AG04450 (cell line): Measurements from ENCODE around the gene MACROD2. TPM values are rescaled to one million over a fixed set of nuclear protein-coding genes. Genes with fewer than 3 reads are reported as not detected.

Experiments
- CTCF ChIA-PET: fragments of 300-600, 350-600 bp; formaldehyde crosslinking; extraction: SDS; loops from one replicate; lab custom pipeline; 2022; ENCODE audit warnings: antibody characterized with exemption, inconsistent platforms; lab: Charles Lee
- POLR2A ChIA-PET: fragments of 350-600 bp; formaldehyde crosslinking; extraction: SDS; loops from one replicate; lab custom pipeline; 2021; ENCODE audit warnings: antibody characterized with exemption, inconsistent platforms; lab: Yijun Ruan, JAX
- DNase-seq: peaks from one replicate; pipeline ENCODE4 v3.0.0-alpha.2; 2011; ENCODE audit warnings: low read depth, low spot score
- H3K27ac ChIP-seq: one replicate; pipeline ENCODE4 v1.5.1; 2012; ENCODE audit warnings: low read depth, low read length, control low read depth
- H3K27me3 ChIP-seq: one replicate; pipeline ENCODE4 v1.6.0; 2012; ENCODE audit warnings: low read length; ENCODE audit not compliant: control insufficient read depth, insufficient read depth
- H3K4me3 ChIP-seq: 2 replicates; pipeline ENCODE4 v1.5.1; 2011; ENCODE audit warnings: mild to moderate bottlenecking, low read depth, low read length, control low read depth
- H3K9me3 ChIP-seq: 2 replicates; pipeline ENCODE4 v1.5.1; 2012; ENCODE audit warnings: low read length; ENCODE audit not compliant: control insufficient read depth, insufficient read depth
- polyA plus RNA-seq: library from polyadenylated mRNA; depleted of rRNA; stranded (reverse); fragments of >200 nt; gene quantifications from 2 replicates; pipeline ENCODE4 v1.2.3, GENCODE V29; 2011
- TF ChIP-seq, protein P1 (sequence below): IDR thresholded peaks from 2 replicates; pipeline ENCODE4 v1.5.1; 2011; ENCODE audit warnings: low read depth, low read length, control low read depth, inconsistent platforms

The MACROD2 gene
- polyA plus RNA-seq, 1 experiment = 0.02 TPM

GRCh38 chr20:14494355-14494754, 499.0 kb downstream of the MACROD2 start:
- no peak for DNase-seq
- no peaks in the 10 kb centered on the region for H3K9me3 ChIP-seq
- POLR2A ChIA-PET = no interaction called here

GRCh38 chr20:14495066-14495465, 499.8 kb downstream of the MACROD2 start:
- CTCF ChIA-PET = no interaction called here
- Histone ChIP-seq H3K27ac (no peak overlapping the region), H3K27me3 (no peaks in the 10 kb centered on the region), H3K9me3 (no peaks in the 10 kb centered on the region), H3K4me3 (no peak overlapping the region)
- TF ChIP-seq, protein P1, sequence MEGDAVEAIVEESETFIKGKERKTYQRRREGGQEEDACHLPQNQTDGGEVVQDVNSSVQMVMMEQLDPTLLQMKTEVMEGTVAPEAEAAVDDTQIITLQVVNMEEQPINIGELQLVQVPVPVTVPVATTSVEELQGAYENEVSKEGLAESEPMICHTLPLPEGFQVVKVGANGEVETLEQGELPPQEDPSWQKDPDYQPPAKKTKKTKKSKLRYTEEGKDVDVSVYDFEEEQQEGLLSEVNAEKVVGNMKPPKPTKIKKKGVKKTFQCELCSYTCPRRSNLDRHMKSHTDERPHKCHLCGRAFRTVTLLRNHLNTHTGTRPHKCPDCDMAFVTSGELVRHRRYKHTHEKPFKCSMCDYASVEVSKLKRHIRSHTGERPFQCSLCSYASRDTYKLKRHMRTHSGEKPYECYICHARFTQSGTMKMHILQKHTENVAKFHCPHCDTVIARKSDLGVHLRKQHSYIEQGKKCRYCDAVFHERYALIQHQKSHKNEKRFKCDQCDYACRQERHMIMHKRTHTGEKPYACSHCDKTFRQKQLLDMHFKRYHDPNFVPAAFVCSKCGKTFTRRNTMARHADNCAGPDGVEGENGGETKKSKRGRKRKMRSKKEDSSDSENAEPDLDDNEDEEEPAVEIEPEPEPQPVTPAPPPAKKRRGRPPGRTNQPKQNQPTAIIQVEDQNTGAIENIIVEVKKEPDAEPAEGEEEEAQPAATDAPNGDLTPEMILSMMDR = no peak
- POLR2A ChIA-PET = no interaction called here
- DNase-seq = no peak

More at GRCh38 chr20:14494355-14494754, 499.0 kb downstream of the MACROD2 start:
- CTCF ChIA-PET = interaction anchor here (0.7 kb wide), 1 partner anchor 157 kb away, joined by 4 read pairs; the partner anchor contains the start of gene FLRT3
- TF ChIP-seq, protein P1 = no peak
- no peaks in the 10 kb centered on the region for H3K27me3 ChIP-seq
- H3K27ac ChIP-seq = no peak overlapping the region
- H3K4me3 ChIP-seq = no peak overlapping the region

GRCh38 chr20:14497004-14497403, 501.7 kb downstream of the MACROD2 start:
- POLR2A ChIA-PET = no interaction called here
- TF ChIP-seq, protein P1 = no peak
- H3K4me3 ChIP-seq = no peak overlapping the region
- H3K27ac ChIP-seq = no peak overlapping the region
- CTCF ChIA-PET = no interaction called here
- no peaks in the 10 kb centered on the region for H3K27me3 ChIP-seq
- no peaks in the 10 kb centered on the region for H3K9me3 ChIP-seq
- no peak for DNase-seq

GRCh38 chr20:14498772-14499171, 503.5 kb downstream of the MACROD2 start:
- no peak for DNase-seq
- H3K27me3 ChIP-seq = no peaks in the 10 kb centered on the region
- no peak overlapping the region for H3K27ac ChIP-seq
- ChIA-PET POLR2A (no interaction called here), CTCF (no interaction called here)
- no peak overlapping the region for H3K4me3 ChIP-seq
- H3K9me3 ChIP-seq = no peaks in the 10 kb centered on the region
- TF ChIP-seq, protein P1 = no peak

GRCh38 chr20:14505476-14505875, 510.2 kb downstream of the MACROD2 start:
- ChIA-PET POLR2A (no interaction called here), CTCF (no interaction called here)
- Histone ChIP-seq H3K9me3 (no peaks in the 10 kb centered on the region), H3K27ac (no peak overlapping the region), H3K4me3 (no peak overlapping the region), H3K27me3 (no peaks in the 10 kb centered on the region)
- no peak for DNase-seq
- TF ChIP-seq, protein P1 = no peak
